Measurements from ENCODE around the gene PRR36. TPM values are rescaled to one million over a fixed set of nuclear protein-coding genes. Genes with fewer than 3 reads are reported as not detected.
A peak's percentile ranks its signal among the peaks of the same experiment; 100 is the strongest.

PRR36 gene
- total RNA-seq, 2 experiments from 2014 or later: 0.20 TPM; not detected in 1

DNA sequence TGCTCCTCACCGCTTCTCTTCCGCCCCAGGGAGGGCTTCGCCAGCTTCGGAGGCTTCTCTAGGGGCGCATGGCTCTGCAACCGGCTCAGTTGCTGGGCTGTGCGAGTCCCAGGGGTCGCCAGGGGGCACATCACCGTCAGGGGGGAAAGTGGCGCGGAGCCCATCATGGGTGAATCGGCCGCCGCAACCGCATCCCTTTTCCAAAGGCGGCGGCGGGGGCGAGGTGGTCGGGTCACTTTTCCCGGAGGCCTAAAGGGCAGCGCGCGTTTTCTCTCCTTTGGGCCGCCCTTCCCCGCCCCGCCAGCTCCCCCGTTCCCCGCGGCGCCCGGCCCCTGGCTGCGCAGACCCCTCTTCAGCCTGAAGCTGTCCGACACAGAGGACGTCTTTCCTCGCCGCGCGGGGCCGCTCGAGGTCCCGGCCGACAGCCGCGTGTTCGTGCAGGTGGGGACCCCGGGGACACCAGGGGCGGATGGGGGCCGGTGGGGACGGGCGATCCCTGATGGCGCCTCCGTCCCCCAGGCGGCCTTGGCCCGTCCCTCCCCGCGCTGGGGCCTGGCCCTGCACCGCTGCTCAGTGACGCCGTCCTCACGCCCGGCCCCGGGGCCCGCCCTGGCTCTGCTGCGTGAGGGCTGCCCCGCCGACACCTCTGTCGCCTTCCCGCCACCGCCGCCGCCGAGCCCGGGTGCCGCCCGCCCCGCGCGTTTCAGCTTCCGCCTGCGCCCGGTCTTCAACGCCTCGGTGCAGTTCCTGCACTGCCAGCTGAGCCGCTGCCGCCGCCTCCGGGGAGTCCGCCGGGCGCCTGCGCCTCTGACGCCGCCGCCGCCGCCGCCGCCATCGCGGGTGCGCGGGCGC lies 42.1 kb upstream of the PRR36 start:
- intact Hi-C loops (cut with micrococcal nuclease): no loop called here
- TF ChIP-seq, protein P1, sequence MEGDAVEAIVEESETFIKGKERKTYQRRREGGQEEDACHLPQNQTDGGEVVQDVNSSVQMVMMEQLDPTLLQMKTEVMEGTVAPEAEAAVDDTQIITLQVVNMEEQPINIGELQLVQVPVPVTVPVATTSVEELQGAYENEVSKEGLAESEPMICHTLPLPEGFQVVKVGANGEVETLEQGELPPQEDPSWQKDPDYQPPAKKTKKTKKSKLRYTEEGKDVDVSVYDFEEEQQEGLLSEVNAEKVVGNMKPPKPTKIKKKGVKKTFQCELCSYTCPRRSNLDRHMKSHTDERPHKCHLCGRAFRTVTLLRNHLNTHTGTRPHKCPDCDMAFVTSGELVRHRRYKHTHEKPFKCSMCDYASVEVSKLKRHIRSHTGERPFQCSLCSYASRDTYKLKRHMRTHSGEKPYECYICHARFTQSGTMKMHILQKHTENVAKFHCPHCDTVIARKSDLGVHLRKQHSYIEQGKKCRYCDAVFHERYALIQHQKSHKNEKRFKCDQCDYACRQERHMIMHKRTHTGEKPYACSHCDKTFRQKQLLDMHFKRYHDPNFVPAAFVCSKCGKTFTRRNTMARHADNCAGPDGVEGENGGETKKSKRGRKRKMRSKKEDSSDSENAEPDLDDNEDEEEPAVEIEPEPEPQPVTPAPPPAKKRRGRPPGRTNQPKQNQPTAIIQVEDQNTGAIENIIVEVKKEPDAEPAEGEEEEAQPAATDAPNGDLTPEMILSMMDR (IDR thresholded peaks at IDR 0.05): no peak
- Mint-ChIP-seq H3K36me3 (ENCODE audit: low read depth) (peaks cover 11% of the 10 kb centered on the region), H3K9me3 (no peaks in the 10 kb centered on the region), H3K4me1 (ENCODE audit: low read depth) (peaks cover 28% of the 10 kb centered on the region), H3K27ac (no peak overlapping the region), H3K4me3 (peak overlapping the region; percentile 73), H3K27me3 (peaks cover 22% of the 10 kb centered on the region)
- POLR2A ChIA-PET: interaction anchor here (0.9 to 3.2 kb wide), 5 partner anchors 8 to 27 kb away, joined by 4 to 14 read pairs (median 13); partner anchors contain the start of genes CTXN1, MAP2K7 and TIMM44
- ATAC-seq: peak; percentile 3
- peak; percentile 73 for DNase-seq
- CTCF ChIA-PET: interaction anchor here (1.1 to 2.4 kb wide), 3 partner anchors 21 to 86 kb away, joined by 3 to 14 read pairs (median 4); no protein-coding TSS in a partner anchor

DNA sequence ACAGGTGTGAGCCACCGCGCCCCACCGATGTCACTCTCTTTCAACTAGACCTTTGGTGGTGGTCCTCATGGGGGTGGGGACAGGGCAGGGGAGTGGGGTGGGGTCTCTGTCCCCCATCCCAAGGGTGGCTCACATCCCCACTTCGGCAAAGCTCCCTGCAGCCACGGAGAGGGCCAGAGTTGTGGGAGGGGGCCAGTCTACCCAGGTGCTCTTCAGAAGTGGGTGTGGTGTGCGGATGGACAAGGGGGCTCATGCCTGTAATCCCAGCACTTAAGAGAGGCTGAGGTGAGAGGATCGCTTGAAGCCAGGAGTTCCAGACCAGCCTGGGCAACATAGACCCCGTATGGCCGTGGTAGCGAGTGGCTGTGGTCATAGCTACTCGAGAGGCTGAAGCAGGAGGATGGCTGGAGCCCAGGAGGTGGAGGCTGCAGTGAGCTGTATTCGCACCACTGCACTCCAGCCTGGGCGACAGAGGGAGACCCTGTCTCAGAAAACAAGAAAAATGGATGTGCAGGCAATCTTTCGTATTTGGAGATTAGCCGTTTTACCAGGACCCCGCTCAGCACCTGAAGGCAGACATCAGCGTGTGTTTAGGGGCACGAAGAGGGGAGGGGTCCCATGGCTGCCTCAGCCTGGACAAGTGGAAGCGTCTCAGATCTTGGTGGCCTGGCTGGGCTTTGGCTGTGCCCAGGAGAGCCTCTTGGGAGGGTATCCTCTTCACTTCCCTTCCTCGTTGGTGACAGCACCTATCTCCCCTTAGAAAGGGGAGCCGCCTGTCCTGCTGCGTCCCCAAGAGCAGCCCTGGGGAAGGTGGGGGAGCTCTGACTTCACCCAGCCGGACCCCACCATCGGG lies 41.3 kb upstream of the PRR36 start:
- ChIA-PET POLR2A (interaction anchor here (0.7 to 3.2 kb wide), 5 partner anchors 10 to 16 kb away, joined by 3 to 13 read pairs (median 4); partner anchors contain the start of genes CTXN1 and MAP2K7), CTCF (interaction anchor here (1.1 to 1.3 kb wide), 2 partner anchors 21 to 87 kb away, joined by 3 to 4 read pairs; no protein-coding TSS in a partner anchor)
- DNase-seq: no peak
- H3K4me1 Mint-ChIP-seq (ENCODE audit: low read depth): peaks cover 25% of the 10 kb centered on the region
- peaks cover 22% of the 10 kb centered on the region for H3K27me3 Mint-ChIP-seq
- H3K27ac Mint-ChIP-seq: no peak overlapping the region
- intact Hi-C loops (cut with micrococcal nuclease): no loop called here
- ATAC-seq: no peak
- H3K36me3 Mint-ChIP-seq (ENCODE audit: low read depth): peaks cover 17% of the 10 kb centered on the region
- TF ChIP-seq, protein P1 (IDR thresholded peaks at IDR 0.05): no peak
- H3K9me3 Mint-ChIP-seq: no peaks in the 10 kb centered on the region
- peak overlapping the region; percentile 53 for H3K4me3 Mint-ChIP-seq

DNA sequence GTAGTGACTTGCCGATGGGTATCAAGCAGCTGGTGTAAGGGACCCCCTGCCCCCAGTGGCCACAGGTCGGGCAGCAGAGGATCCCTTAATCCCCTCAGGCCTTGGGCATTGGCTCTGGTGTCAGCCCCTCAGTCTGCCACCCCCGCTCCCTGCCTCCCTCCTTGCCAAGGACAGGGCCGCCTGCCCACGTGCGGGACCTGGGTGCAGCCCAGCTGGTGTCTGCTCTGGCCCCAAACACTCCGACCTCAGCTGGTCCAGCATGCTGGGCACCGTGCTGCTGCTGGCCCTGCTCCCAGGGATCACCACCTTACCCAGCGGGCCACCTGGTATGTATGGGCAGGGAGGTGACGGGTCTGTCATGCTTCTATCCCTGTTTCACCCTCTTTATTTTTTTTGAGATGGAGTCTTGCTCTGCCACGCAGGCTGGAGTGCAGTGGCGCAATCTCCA lies 40.4 kb upstream of the PRR36 start, which contains the start of gene TGFBR3L:
Gene TGFBR3L (plus strand): TSS at position 233 of the 448 bp plus-strand sequence.
- H3K4me1 Mint-ChIP-seq (ENCODE audit: low read depth): peaks cover 20% of the 10 kb centered on the region
- intact Hi-C loops (cut with micrococcal nuclease): no loop called here
- ATAC-seq (no peak), DNase-seq (no peak)
- H3K9me3 Mint-ChIP-seq: no peaks in the 10 kb centered on the region
- peak within 1 kb of the TSS; percentile 53 for H3K4me3 Mint-ChIP-seq
- TF ChIP-seq, protein P1 (IDR thresholded peaks at IDR 0.05): no peak
- ChIA-PET CTCF (no interaction called here), POLR2A (interaction anchor here (0.6 to 1.2 kb wide), 4 partner anchors 9 to 29 kb away, joined by 3 to 4 read pairs (median 3); partner anchors contain the start of genes MAP2K7 and TIMM44)
- H3K27ac Mint-ChIP-seq: no peak within 1 kb of the TSS
- H3K36me3 Mint-ChIP-seq (ENCODE audit: low read depth): peaks cover 19% of the 10 kb centered on the region
- peaks cover 20% of the 10 kb centered on the region for H3K27me3 Mint-ChIP-seq

- TF ChIP-seq, protein P1 (IDR thresholded peaks at IDR 0.05): no peak
- intact Hi-C loops (cut with micrococcal nuclease): no loop called here
- DNase-seq (no peak), ATAC-seq (no peak)
- Mint-ChIP-seq H3K27ac (no peak overlapping the region), H3K4me1 (ENCODE audit: low read depth) (peaks cover 17% of the 10 kb centered on the region), H3K36me3 (ENCODE audit: low read depth) (peaks cover 19% of the 10 kb centered on the region), H3K27me3 (peaks cover 19% of the 10 kb centered on the region), H3K9me3 (no peaks in the 10 kb centered on the region), H3K4me3 (no peak overlapping the region)
- ChIA-PET POLR2A (interaction anchor here (1.0 to 1.2 kb wide), 2 partner anchors 10 to 18 kb away, joined by 3 read pairs; partner anchors contain the start of gene MAP2K7), CTCF (no interaction called here)
Observed at GRCh38 chr19:7914099-7914498, 39.9 kb upstream of the PRR36 start.
